ENCODE data around the gene THSD7B.
"Not testable (repeated sequence)": the region's sequence is repeated elsewhere in the genome, so short reads cannot be mapped to it uniquely, and the experiment has no call there.

The THSD7B gene

DNA sequence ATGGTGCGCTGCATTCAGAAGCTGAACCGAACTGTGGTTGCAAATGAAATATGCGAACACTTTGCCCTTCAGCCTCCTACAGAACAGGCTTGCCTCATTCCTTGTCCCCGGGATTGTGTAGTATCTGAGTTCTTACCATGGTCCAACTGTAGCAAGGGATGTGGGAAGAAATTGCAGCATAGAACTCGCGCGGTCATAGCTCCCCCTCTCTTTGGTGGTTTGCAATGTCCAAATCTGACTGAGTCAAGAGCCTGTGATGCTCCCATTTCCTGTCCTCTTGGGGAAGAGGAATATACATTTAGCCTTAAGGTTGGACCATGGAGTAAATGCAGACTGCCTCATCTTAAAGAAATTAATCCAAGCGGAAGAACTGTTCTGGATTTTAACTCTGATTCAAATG lies 291.4 kb downstream of the THSD7B start:
- Histone ChIP-seq H3K36me3 (ENCODE audit: control insufficient read depth, insufficient read depth, low read length) (no peaks in the 10 kb centered on the region), H3K4me2 (ENCODE audit: low read length) (no peak overlapping the region), H3K9me3 (ENCODE audit: control insufficient read depth, low read length) (no peaks in the 10 kb centered on the region), H3K79me2 (no peaks in the 10 kb centered on the region), H3K4me3 (ENCODE audit: low read depth, low read length) (no peak overlapping the region), H3K4me1 (no peaks in the 10 kb centered on the region), H3K27ac (no peak overlapping the region), H2AFZ (no peak overlapping the region), H3K27me3 (ENCODE audit: control insufficient read depth, insufficient read depth, low read length) (no peaks in the 10 kb centered on the region), H3K9ac (no peak overlapping the region)
- TF ChIP-seq CTCF (IDR thresholded peaks at IDR 0.05): no peak

- H3K9ac ChIP-seq; H3K4me3 ChIP-seq (ENCODE audit: low read depth, low read length); H2AFZ ChIP-seq; H3K79me2 ChIP-seq; H3K9me3 ChIP-seq (ENCODE audit: control insufficient read depth, low read length); H3K27ac ChIP-seq; H3K4me1 ChIP-seq; H3K4me2 ChIP-seq (ENCODE audit: low read length); H3K27me3 ChIP-seq (ENCODE audit: control insufficient read depth, insufficient read depth, low read length); H3K36me3 ChIP-seq (ENCODE audit: control insufficient read depth, insufficient read depth, low read length): not testable (repeated sequence)
Observed at GRCh38 chr2:137076111-137076765, 310.9 kb downstream of the THSD7B start.

DNA sequence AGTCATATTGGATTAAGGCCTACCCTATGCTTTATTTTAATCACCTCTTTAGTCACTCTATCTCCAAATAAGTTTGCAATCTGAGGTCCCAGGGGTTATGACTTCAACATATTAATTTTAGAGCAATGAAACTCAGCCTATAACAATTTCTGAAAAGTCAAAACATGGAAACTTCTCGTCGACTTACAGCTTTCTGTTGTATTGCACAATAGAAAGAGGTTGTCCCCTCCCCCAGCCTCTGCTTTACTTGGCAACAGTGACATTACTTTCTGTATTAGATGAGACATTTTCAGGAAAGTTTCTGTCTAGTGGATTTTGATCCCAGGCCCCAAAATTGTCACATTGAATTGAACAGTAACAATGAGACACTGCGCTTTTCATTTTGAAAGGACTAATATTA lies 326.4 kb downstream of the THSD7B start:
- no peak for TF ChIP-seq CTCF (IDR thresholded peaks at IDR 0.05)
- Histone ChIP-seq H3K9me3 (ENCODE audit: control insufficient read depth, low read length) (no peaks in the 10 kb centered on the region), H2AFZ (no peak overlapping the region), H3K79me2 (no peaks in the 10 kb centered on the region), H3K27ac (no peak overlapping the region), H3K27me3 (ENCODE audit: control insufficient read depth, insufficient read depth, low read length) (no peaks in the 10 kb centered on the region), H3K9ac (no peak overlapping the region), H3K4me1 (no peaks in the 10 kb centered on the region), H3K36me3 (ENCODE audit: control insufficient read depth, insufficient read depth, low read length) (no peaks in the 10 kb centered on the region), H3K4me2 (ENCODE audit: low read length) (no peak overlapping the region), H3K4me3 (ENCODE audit: low read depth, low read length) (no peak overlapping the region)

- H3K36me3 ChIP-seq (ENCODE audit: control insufficient read depth, insufficient read depth, low read length): no peaks in the 10 kb centered on the region
- no peak overlapping the region for H3K4me2 ChIP-seq (ENCODE audit: low read length)
- no peak overlapping the region for H2AFZ ChIP-seq
- no peaks in the 10 kb centered on the region for H3K4me1 ChIP-seq
- no peak overlapping the region for H3K27ac ChIP-seq
- TF ChIP-seq CTCF (IDR thresholded peaks at IDR 0.05): no peak
- no peak overlapping the region for H3K4me3 ChIP-seq (ENCODE audit: low read depth, low read length)
- no peaks in the 10 kb centered on the region for H3K27me3 ChIP-seq (ENCODE audit: control insufficient read depth, insufficient read depth, low read length)
- H3K79me2 ChIP-seq: no peaks in the 10 kb centered on the region
- no peak overlapping the region for H3K9ac ChIP-seq
- H3K9me3 ChIP-seq (ENCODE audit: control insufficient read depth, low read length): no peaks in the 10 kb centered on the region
Observed at GRCh38 chr2:137093116-137093515, 327.8 kb downstream of the THSD7B start.

DNA sequence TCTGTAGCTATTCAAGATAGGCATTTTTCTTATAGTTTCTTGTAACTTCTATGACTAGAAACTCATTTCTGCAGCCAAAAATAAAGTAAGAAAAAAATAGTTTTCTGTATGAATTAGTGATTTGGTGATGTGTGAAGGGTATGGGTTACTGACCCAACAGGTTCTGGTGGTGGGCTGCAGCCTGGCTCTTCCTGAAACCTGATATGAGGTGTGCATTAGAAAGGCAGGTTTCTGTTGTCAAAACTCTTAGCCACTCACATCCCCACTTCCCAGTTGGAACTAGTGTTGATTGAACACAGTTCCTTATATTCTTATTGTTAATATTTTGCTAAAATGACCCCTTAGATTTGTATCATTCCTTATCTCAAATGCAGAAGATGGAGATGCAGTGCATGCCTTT lies 330.8 kb downstream of the THSD7B start:
- no peak overlapping the region for H3K4me2 ChIP-seq (ENCODE audit: low read length)
- no peaks in the 10 kb centered on the region for H3K4me1 ChIP-seq
- no peaks in the 10 kb centered on the region for H3K79me2 ChIP-seq
- no peak overlapping the region for H3K4me3 ChIP-seq (ENCODE audit: low read depth, low read length)
- H2AFZ ChIP-seq: no peak overlapping the region
- no peak overlapping the region for H3K27ac ChIP-seq
- no peaks in the 10 kb centered on the region for H3K27me3 ChIP-seq (ENCODE audit: control insufficient read depth, insufficient read depth, low read length)
- no peak overlapping the region for H3K9ac ChIP-seq
- no peaks in the 10 kb centered on the region for H3K36me3 ChIP-seq (ENCODE audit: control insufficient read depth, insufficient read depth, low read length)
- no peaks in the 10 kb centered on the region for H3K9me3 ChIP-seq (ENCODE audit: control insufficient read depth, low read length)
- TF ChIP-seq CTCF (IDR thresholded peaks at IDR 0.05): no peak
